Hepatocyte (in vitro differentiated cells): ENCODE data around the gene DCAF8. TPM values are rescaled to one million over a fixed set of nuclear protein-coding genes. Genes with fewer than 3 reads are reported as not detected.

ENCODE experiments used
- DNase-seq: peaks from one replicate; pipeline ENCODE4 v3.0.0-alpha.2; 2016; ENCODE audit warnings: low spot score
- H2AFZ ChIP-seq: fragments of 200-600 bp; sonication (generic); 2 replicates; pipeline ENCODE4 v1.6.0; 2016; ENCODE audit warnings: antibody characterized with exemption, mild to moderate bottlenecking
- H3K27ac ChIP-seq: fragments of 200-600 bp; sonication (generic); 2 replicates; pipeline ENCODE4 v1.5.1; 2016; ENCODE audit warnings: mild to moderate bottlenecking
- H3K27me3 ChIP-seq: fragments of 200-600 bp; sonication (generic); 2 replicates; pipeline ENCODE4 v1.6.1; 2016
- H3K36me3 ChIP-seq: fragments of 200-600 bp; sonication (generic); replicated peaks from 2 replicates; pipeline ENCODE4 v1.5.1; 2016; ENCODE audit warnings: low read depth; ENCODE audit not compliant: insufficient read depth
- H3K4me1 ChIP-seq: fragments of 200-600 bp; sonication (generic); 2 replicates; pipeline ENCODE4 v1.5.1; 2016; ENCODE audit warnings: mild to moderate bottlenecking, moderate library complexity; ENCODE audit not compliant: insufficient read depth
- H3K4me2 ChIP-seq: fragments of 200-600 bp; sonication (generic); 2 replicates; pipeline ENCODE4 v1.6.0; 2016
- H3K4me3 ChIP-seq: fragments of 200-600 bp; sonication (generic); 2 replicates; pipeline ENCODE4 v1.5.1; 2016; ENCODE audit warnings: mild to moderate bottlenecking
- H3K79me2 ChIP-seq: fragments of 200-600 bp; sonication (generic); 2 replicates; pipeline ENCODE4 v1.6.0; 2017; ENCODE audit warnings: mild to moderate bottlenecking
- H3K9me2 ChIP-seq: fragments of 200-600 bp; sonication (generic); replicated peaks from 2 replicates; pipeline ENCODE4 v1.6.0; 2017; ENCODE audit warnings: mild to moderate bottlenecking; ENCODE audit not compliant: insufficient read depth
- H3K9me3 ChIP-seq: fragments of 200-600 bp; sonication (generic); 2 replicates; pipeline ENCODE4 v1.5.1; 2016; ENCODE audit warnings: low read depth, mild to moderate bottlenecking
- H4K20me1 ChIP-seq: fragments of 200-600 bp; sonication (generic); 2 replicates; pipeline ENCODE4 v1.6.0; 2016; ENCODE audit warnings: mild to moderate bottlenecking; ENCODE audit not compliant: insufficient read depth, poor library complexity, severe bottlenecking
- CTCF ChIP-seq: fragments of 200-600 bp; sonication (generic); IDR thresholded peaks from 2 replicates; pipeline ENCODE4 v1.5.1; 2016; ENCODE audit warnings: antibody characterized with exemption, mild to moderate bottlenecking; ENCODE audit not compliant: poor library complexity
- EZH2 ChIP-seq: fragments of 200-600 bp; sonication (generic); IDR thresholded peaks from 2 replicates; pipeline ENCODE4 v1.6.1; 2016; ENCODE audit warnings: antibody characterized with exemption, mild to moderate bottlenecking, borderline replicate concordance
- EZH2phosphoT487 ChIP-seq: fragments of 200-600 bp; sonication (generic); IDR thresholded peaks from one replicate; pipeline ENCODE4 v1.6.1; 2018; ENCODE audit warnings: antibody characterized with exemption, mild to moderate bottlenecking, low read depth, moderate library complexity; ENCODE audit not compliant: unreplicated experiment, severe bottlenecking
- WGBS: methylation state at CpG from one replicate; pipeline ENCODE4 v1.1.6; 2016; ENCODE audit warnings: low lambda C conversion rate; ENCODE audit errors: missing lambda C conversion rate; 5-methylcytosine and 5-hydroxymethylcytosine counted together
- polyA plus RNA-seq: library from polyadenylated mRNA; unstranded; fragments of >200 nt; fragmentation: Nextera tagmentation; extraction: Ambion mirVana; gene quantifications from 2 replicates; pipeline ENCODE4 v1.2.1, GENCODE V29; 2016
- total RNA-seq: library from RNA; depleted of rRNA; stranded (reverse); fragments of >200 nt; gene quantifications from 2 replicates; pipeline ENCODE4 v1.2.3, GENCODE V29; 2014

Gene DCAF8
- total and polyA plus RNA-seq, 2 experiments from 2014 or later: 95.1 to 110 TPM

GRCh38 chr1:160225345-160225744 lies 37.0 kb downstream of the DCAF8 start:
- Histone ChIP-seq H3K27me3 (no peaks in the 10 kb centered on the region), H3K9me2 (no peaks in the 10 kb centered on the region), H2AFZ (no peak overlapping the region), H3K4me1 (no peaks in the 10 kb centered on the region), H3K79me2 (no peaks in the 10 kb centered on the region), H4K20me1 (no peaks in the 10 kb centered on the region), H3K27ac (no peak overlapping the region), H3K4me3 (no peak overlapping the region), H3K4me2 (no peak overlapping the region), H3K9me3 (no peaks in the 10 kb centered on the region), H3K36me3 (no peaks in the 10 kb centered on the region)
- TF ChIP-seq EZH2: no peak
- TF ChIP-seq EZH2phosphoT487: no peak
- no peak for TF ChIP-seq CTCF
- WGBS: 96% methylated on average over 2 of the region's 2 CpGs
- DNase-seq: no peak

DNA sequence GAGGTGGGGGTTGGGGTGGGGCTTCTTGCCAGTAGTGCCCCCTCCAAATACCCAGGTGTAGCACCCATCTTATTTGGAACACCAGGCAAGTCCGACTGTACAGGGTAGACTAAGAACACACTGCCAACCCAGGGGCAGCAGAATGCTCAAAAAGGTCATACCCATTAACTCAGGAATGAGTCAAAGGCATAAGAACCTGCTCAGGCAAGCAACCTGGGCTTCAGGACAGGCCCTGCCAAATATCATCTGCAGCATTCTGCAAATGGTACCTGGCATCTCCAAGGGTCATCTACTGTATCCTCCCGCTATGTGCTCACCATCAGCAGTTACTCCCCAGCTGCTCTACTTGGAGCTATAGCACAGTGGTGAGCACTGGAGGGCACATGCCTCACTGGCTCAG lies 37.7 kb downstream of the DCAF8 start:
- H3K4me1 ChIP-seq: no peaks in the 10 kb centered on the region
- no peak overlapping the region for H3K27ac ChIP-seq
- no peaks in the 10 kb centered on the region for H3K9me2 ChIP-seq
- H3K4me2 ChIP-seq: no peak overlapping the region
- no peaks in the 10 kb centered on the region for H3K36me3 ChIP-seq
- TF ChIP-seq CTCF (no peak), EZH2phosphoT487 (no peak), EZH2 (no peak)
- no peaks in the 10 kb centered on the region for H3K79me2 ChIP-seq
- WGBS: 100% methylated on average over 2 of the region's 2 CpGs
- no peaks in the 10 kb centered on the region for H3K9me3 ChIP-seq
- DNase-seq: no peak
- no peak overlapping the region for H3K4me3 ChIP-seq
- H3K27me3 ChIP-seq: no peaks in the 10 kb centered on the region
- no peaks in the 10 kb centered on the region for H4K20me1 ChIP-seq
- H2AFZ ChIP-seq: no peak overlapping the region

GRCh38 chr1:160222546-160222945 lies 39.8 kb downstream of the DCAF8 start:
- Histone ChIP-seq H3K4me1 (peaks cover 5% of the 10 kb centered on the region), H3K9me3 (no peaks in the 10 kb centered on the region), H3K4me3 (no peak overlapping the region), H3K36me3 (no peaks in the 10 kb centered on the region), H3K27ac (no peak overlapping the region), H3K4me2 (no peak overlapping the region), H3K79me2 (no peaks in the 10 kb centered on the region), H3K27me3 (no peaks in the 10 kb centered on the region), H2AFZ (no peak overlapping the region), H3K9me2 (no peaks in the 10 kb centered on the region), H4K20me1 (no peaks in the 10 kb centered on the region)
- 94% methylated on average over 3 of the region's 3 CpGs for WGBS
- TF ChIP-seq EZH2 (no peak), CTCF (no peak), EZH2phosphoT487 (no peak)
- no peak for DNase-seq

GRCh38 chr1:160221089-160221488 lies 41.3 kb downstream of the DCAF8 start:
- TF ChIP-seq EZH2 (no peak), EZH2phosphoT487 (no peak), CTCF (no peak)
- peaks cover under 1% of the 10 kb centered on the region for H3K36me3 ChIP-seq
- peaks cover 11% of the 10 kb centered on the region for H3K4me1 ChIP-seq
- no peaks in the 10 kb centered on the region for H3K9me2 ChIP-seq
- DNase-seq: no peak
- no peaks in the 10 kb centered on the region for H3K9me3 ChIP-seq
- no peaks in the 10 kb centered on the region for H3K27me3 ChIP-seq
- no peak overlapping the region for H3K4me2 ChIP-seq
- no peaks in the 10 kb centered on the region for H4K20me1 ChIP-seq
- no peak overlapping the region for H3K4me3 ChIP-seq
- no peak overlapping the region for H2AFZ ChIP-seq
- no peaks in the 10 kb centered on the region for H3K79me2 ChIP-seq
- no peak overlapping the region for H3K27ac ChIP-seq
